HepG2 (cell line): Measurements from ENCODE around the gene TCAF1. TPM values are rescaled to one million over a fixed set of nuclear protein-coding genes. Genes with fewer than 3 reads are reported as not detected.

Experiments used
- ELF4 ChIP-seq: sonication (generic); formaldehyde crosslinking; IDR thresholded peaks from 2 replicates; pipeline ENCODE4 v1.5.0; 2020; ENCODE audit warnings: missing genetic modification reagents, mild to moderate bottlenecking, moderate library complexity, borderline replicate concordance
- EZH2 ChIP-seq: conservative IDR thresholded peaks from 2 replicates; pipeline ENCODE4 v1.6.1; 2012; ENCODE audit warnings: mild to moderate bottlenecking, low read depth, low read length, moderate library complexity
- GABPA ChIP-seq, 2 experiments: IDR thresholded peaks; 2 replicates each; pipeline ENCODE4 v1.6.1; 2011 to 2016; ENCODE audit warnings: low read depth in 2 of 2, low read length in 1 of 2, missing biosample characterization in 1 of 2, missing genetic modification characterization in 1 of 2
- MLLT10 ChIP-seq: sonication (generic); formaldehyde crosslinking; IDR thresholded peaks from 2 replicates; pipeline ENCODE4 v1.4.0; 2020; ENCODE audit warnings: missing genetic modification reagents
- MXD4 ChIP-seq: IDR thresholded peaks from 2 replicates; pipeline ENCODE4 v1.6.1; 2016; ENCODE audit warnings: mild to moderate bottlenecking, missing biosample characterization, missing genetic modification reagents
- NFATC3 ChIP-seq: sonication (generic); formaldehyde crosslinking; IDR thresholded peaks from 2 replicates; pipeline ENCODE4 v1.5.1; 2020; ENCODE audit warnings: mild to moderate bottlenecking, missing genetic modification reagents
- POGZ ChIP-seq: sonication (generic); formaldehyde crosslinking; IDR thresholded peaks from 2 replicates; pipeline ENCODE4 v1.4.0; 2020; ENCODE audit warnings: mild to moderate bottlenecking, missing genetic modification reagents
- SP4 ChIP-seq: sonication (generic); formaldehyde crosslinking; IDR thresholded peaks from 2 replicates; pipeline ENCODE4 v1.8.1; 2023; ENCODE audit warnings: mild to moderate bottlenecking, missing genetic modification reagents
- SP5 ChIP-seq: IDR thresholded peaks from 2 replicates; pipeline ENCODE4 v1.6.1; 2016; ENCODE audit warnings: low read depth, borderline replicate concordance
- SRSF4 ChIP-seq: fragments of 200-400 bp; formaldehyde crosslinking; IDR thresholded peaks from one replicate; pipeline ENCODE4 v1.6.1; 2018; ENCODE audit warnings: mild to moderate bottlenecking, low read depth, low read length, moderate library complexity; ENCODE audit not compliant: poor library complexity, severe bottlenecking
- SSRP1 ChIP-seq: IDR thresholded peaks from 2 replicates; pipeline ENCODE4 v1.6.1; 2016; ENCODE audit warnings: control low read depth
- TBX3 ChIP-seq: fragments of 450-650 bp; IDR thresholded peaks from 2 replicates; pipeline ENCODE4 v1.6.1; 2017; ENCODE audit warnings: antibody characterized with exemption, mild to moderate bottlenecking, inconsistent platforms, borderline replicate concordance
- ZC3H13 ChIP-seq: sonication (generic); formaldehyde crosslinking; IDR thresholded peaks from 2 replicates; pipeline ENCODE4 v1.8.1; 2023; ENCODE audit warnings: mild to moderate bottlenecking, missing genetic modification reagents, moderate library complexity
- ZEB1 ChIP-seq: IDR thresholded peaks from 2 replicates; pipeline ENCODE4 v1.6.1; 2012; ENCODE audit warnings: mild to moderate bottlenecking, low read depth, inconsistent platforms; ENCODE audit not compliant: insufficient replicate concordance
- ZNF24 ChIP-seq: fragments of 450-650 bp; IDR thresholded peaks from 2 replicates; pipeline ENCODE4 v1.6.1; 2017; ENCODE audit warnings: antibody characterized with exemption, mild to moderate bottlenecking
- ZNF317 ChIP-seq: sonication (generic); formaldehyde crosslinking; IDR thresholded peaks from 2 replicates; pipeline ENCODE4 v1.5.0; 2020; ENCODE audit warnings: mild to moderate bottlenecking, missing genetic modification reagents
- ZNF350 ChIP-seq: sonication (generic); formaldehyde crosslinking; IDR thresholded peaks from 2 replicates; pipeline ENCODE4 v1.4.0; 2020; ENCODE audit warnings: mild to moderate bottlenecking, low read depth, missing genetic modification reagents, borderline replicate concordance
- ZNF468 ChIP-seq: sonication (generic); formaldehyde crosslinking; IDR thresholded peaks from 2 replicates; pipeline ENCODE4 v1.8.0; 2022; ENCODE audit warnings: mild to moderate bottlenecking, moderate library complexity, missing genetic modification reagents
- ZNF577 ChIP-seq: sonication (generic); formaldehyde crosslinking; IDR thresholded peaks from 2 replicates; pipeline ENCODE4 v1.4.0; 2020; ENCODE audit warnings: mild to moderate bottlenecking, low read depth, missing genetic modification reagents, borderline replicate concordance
- ZSCAN29 ChIP-seq: sonication (generic); formaldehyde crosslinking; conservative IDR thresholded peaks from 2 replicates; pipeline ENCODE4 v1.4.0; 2020; ENCODE audit warnings: mild to moderate bottlenecking, missing genetic modification reagents
- polyA plus RNA-seq, 8 experiments: library from polyadenylated mRNA; depleted of rRNA in 3 of 8; stranded (reverse) in 7 of 8; unstranded in 1 of 8; fragments of >200 nt; fragmentation: Illumina TruSeq in 4 of 8; extraction: Trizol in 4 of 8; gene quantifications; 2 replicates each; pipeline versions ENCODE4 v1.2.1 to v1.2.3, GENCODE V29; 2011 to 2016; ENCODE audit warnings: low read depth in 4 of 8, missing spikeins in 1 of 8, mixed read lengths in 1 of 8; ENCODE audit not compliant: insufficient read depth in 1 of 8
- total RNA-seq, 5 experiments: library from RNA; depleted of rRNA; stranded (reverse); fragments of >200 nt; fragmentation: Illumina TruSeq; extraction: Trizol; gene quantifications; 2 replicates each; pipeline ENCODE4 v1.2.3, GENCODE V29; 2016; ENCODE audit warnings: low read depth in 1 of 5
- TF ChIP-seq, protein P1 (sequence below): sonication (generic); formaldehyde crosslinking; conservative IDR thresholded peaks from 2 replicates; pipeline ENCODE4 v1.8.0; 2022; ENCODE audit warnings: mild to moderate bottlenecking, moderate library complexity, missing genetic modification reagents
- TF ChIP-seq, protein P2 (sequence below): sonication (generic); formaldehyde crosslinking; IDR thresholded peaks from 2 replicates; pipeline ENCODE4 v1.4.0; 2020; ENCODE audit warnings: missing genetic modification reagents
- TF ChIP-seq, protein P3 (sequence below): sonication (generic); formaldehyde crosslinking; conservative IDR thresholded peaks from 2 replicates; pipeline ENCODE4 v1.8.0; 2022; ENCODE audit warnings: missing genetic modification reagents
- TF ChIP-seq, protein P4 (sequence below): sonication (generic); formaldehyde crosslinking; IDR thresholded peaks from 2 replicates; pipeline ENCODE4 v1.9.0; 2021; ENCODE audit warnings: missing genetic modification reagents, borderline replicate concordance

TCAF1 gene
- total and polyA plus RNA-seq, 2 of the 13 experiments (the other 11 are each of a cell fraction or from before 2014, with no cell fraction given): 36.2 to 101 TPM

DNA sequence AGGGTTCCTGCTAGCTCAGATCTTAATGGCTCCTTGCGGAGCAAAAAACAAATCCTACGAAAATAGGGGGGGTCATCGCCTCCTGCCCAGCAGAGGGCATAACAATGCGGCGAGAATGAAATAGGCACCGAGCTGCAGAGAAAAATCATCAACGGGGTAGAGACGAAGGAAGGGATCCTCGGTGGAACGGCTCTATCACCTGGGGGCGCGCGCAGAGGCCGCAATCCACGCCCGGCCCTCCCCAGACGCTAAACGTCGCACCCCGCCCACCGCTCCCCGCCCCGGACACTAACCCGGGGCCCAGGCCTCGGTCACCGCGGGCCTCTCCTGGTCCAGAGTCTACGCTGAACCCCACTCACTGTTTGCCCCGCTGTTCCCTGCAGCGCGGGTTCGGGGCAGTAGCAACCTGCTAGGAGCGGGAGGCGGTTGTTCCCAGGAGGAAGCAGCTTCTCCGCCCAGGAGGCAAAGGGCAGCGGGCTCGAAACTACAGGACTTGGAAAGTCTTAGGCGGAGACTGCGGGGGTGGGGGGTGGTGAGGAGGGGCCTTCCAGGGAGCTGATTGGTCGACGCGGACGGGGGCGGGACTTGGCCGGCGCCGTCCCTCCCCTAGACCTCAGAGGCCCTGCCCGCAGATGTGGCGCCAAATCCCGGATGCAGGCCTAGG lies at the start of gene TCAF1 (continued):
- TF ChIP-seq NFATC3 (CRISPR knock-in tag) (no peak), ZSCAN29 (peak; percentile 100), SP5 (CRISPR knock-in tag) (peak; percentile 99), ELF4 (CRISPR knock-in tag) (peak; percentile 83; the same call in 1 of the 2 replicates), TBX3 (peak; percentile 8; the same call in 1 of the 2 replicates), EZH2 (no peak), SSRP1 (CRISPR knock-in tag) (peak; percentile 94), ZEB1 (peak; percentile 51), ZNF24 (no peak), GABPA (IDR thresholded peaks at IDR 0.05; ENCODE audit: low read depth, low read length) (no peak), GABPA (CRISPR knock-in tag; IDR thresholded peaks at IDR 0.05; ENCODE audit: low read depth) (peak; percentile 56; the same call in 1 of the 2 replicates), ZC3H13 (CRISPR knock-in tag) (no peak), ZNF577 (CRISPR knock-in tag) (no peak; the same call in 1 of the 2 replicates), ZNF317 (peak; percentile 89), SP4 (CRISPR knock-in tag) (peak; percentile 91), POGZ (CRISPR knock-in tag) (peak; percentile 94), ZNF350 (CRISPR knock-in tag) (peak; percentile 93), SRSF4 (no peak), MLLT10 (CRISPR knock-in tag) (no peak), MXD4 (peak; percentile 51; the same call in 1 of the 2 replicates), ZNF468 (CRISPR knock-in tag) (no peak)
- TF ChIP-seq, protein P1, sequence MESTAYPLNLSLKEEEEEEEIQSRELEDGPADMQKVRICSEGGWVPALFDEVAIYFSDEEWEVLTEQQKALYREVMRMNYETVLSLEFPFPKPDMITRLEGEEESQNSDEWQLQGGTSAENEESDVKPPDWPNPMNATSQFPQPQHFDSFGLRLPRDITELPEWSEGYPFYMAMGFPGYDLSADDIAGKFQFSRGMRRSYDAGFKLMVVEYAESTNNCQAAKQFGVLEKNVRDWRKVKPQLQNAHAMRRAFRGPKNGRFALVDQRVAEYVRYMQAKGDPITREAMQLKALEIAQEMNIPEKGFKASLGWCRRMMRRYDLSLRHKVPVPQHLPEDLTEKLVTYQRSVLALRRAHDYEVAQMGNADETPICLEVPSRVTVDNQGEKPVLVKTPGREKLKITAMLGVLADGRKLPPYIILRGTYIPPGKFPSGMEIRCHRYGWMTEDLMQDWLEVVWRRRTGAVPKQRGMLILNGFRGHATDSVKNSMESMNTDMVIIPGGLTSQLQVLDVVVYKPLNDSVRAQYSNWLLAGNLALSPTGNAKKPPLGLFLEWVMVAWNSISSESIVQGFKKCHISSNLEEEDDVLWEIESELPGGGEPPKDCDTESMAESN (CRISPR knock-in tag): peak; percentile 90
- TF ChIP-seq, protein P2, sequence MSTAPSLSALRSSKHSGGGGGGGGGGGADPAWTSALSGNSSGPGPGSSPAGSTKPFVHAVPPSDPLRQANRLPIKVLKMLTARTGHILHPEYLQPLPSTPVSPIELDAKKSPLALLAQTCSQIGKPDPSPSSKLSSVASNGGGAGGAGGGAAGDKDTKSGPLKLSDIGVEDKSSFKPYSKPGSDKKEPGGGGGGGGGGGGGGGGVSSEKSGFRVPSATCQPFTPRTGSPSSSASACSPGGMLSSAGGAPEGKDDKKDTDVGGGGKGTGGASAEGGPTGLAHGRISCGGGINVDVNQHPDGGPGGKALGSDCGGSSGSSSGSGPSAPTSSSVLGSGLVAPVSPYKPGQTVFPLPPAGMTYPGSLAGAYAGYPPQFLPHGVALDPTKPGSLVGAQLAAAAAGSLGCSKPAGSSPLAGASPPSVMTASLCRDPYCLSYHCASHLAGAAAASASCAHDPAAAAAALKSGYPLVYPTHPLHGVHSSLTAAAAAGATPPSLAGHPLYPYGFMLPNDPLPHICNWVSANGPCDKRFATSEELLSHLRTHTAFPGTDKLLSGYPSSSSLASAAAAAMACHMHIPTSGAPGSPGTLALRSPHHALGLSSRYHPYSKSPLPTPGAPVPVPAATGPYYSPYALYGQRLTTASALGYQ (CRISPR knock-in tag): peak; percentile 77
- TF ChIP-seq, protein P3, sequence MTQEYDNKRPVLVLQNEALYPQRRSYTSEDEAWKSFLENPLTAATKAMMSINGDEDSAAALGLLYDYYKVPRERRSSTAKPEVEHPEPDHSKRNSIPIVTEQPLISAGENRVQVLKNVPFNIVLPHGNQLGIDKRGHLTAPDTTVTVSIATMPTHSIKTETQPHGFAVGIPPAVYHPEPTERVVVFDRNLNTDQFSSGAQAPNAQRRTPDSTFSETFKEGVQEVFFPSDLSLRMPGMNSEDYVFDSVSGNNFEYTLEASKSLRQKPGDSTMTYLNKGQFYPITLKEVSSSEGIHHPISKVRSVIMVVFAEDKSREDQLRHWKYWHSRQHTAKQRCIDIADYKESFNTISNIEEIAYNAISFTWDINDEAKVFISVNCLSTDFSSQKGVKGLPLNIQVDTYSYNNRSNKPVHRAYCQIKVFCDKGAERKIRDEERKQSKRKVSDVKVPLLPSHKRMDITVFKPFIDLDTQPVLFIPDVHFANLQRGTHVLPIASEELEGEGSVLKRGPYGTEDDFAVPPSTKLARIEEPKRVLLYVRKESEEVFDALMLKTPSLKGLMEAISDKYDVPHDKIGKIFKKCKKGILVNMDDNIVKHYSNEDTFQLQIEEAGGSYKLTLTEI (CRISPR knock-in tag): no peak
- TF ChIP-seq, protein P4, sequence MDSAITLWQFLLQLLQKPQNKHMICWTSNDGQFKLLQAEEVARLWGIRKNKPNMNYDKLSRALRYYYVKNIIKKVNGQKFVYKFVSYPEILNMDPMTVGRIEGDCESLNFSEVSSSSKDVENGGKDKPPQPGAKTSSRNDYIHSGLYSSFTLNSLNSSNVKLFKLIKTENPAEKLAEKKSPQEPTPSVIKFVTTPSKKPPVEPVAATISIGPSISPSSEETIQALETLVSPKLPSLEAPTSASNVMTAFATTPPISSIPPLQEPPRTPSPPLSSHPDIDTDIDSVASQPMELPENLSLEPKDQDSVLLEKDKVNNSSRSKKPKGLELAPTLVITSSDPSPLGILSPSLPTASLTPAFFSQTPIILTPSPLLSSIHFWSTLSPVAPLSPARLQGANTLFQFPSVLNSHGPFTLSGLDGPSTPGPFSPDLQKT (CRISPR knock-in tag): no peak
